AG09319 (cell line): ENCODE data around the gene AGMAT.

Experiments used
- DNase-seq: peaks from one replicate; pipeline ENCODE4 v3.0.0-alpha.2; 2010; ENCODE audit warnings: low read depth; ENCODE audit errors: extremely low read depth
- TF ChIP-seq, protein P1 (sequence below): IDR thresholded peaks from 2 replicates; pipeline ENCODE4 v1.5.1; 2011; ENCODE audit warnings: low read depth, mild to moderate bottlenecking, inconsistent platforms, low read length, moderate library complexity

The AGMAT gene

DNA sequence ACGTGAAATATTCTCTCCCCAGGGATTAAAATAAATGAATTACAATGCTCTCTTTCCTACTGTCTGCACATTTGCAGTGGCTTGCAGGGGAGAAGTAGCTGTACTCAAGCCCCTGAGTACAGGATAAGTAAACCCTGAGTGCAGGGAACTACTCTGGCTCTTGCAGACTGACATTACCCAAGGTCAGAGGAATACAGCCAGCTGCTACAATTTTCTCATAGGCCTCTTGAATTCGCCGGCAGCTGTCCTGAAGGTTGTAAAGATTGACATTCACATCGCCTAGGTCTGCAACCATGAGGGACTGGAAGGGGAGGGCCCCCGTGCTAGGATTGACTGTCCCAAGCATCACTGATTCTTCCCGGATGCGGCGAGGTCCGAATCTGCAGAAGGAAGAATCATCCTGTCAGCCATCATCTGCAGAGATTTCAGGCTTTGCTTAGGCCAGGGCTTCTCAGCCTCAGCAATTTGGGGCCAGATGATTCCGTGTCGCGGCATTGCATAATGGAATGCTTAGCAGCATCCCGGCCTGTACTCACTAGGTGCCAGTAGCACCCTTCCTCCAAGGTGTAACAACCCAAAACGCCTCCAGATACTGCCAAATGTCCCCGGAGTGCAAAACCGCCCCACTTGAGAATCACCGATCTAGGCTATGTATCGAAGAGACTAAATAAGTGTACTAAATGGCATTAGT, 1.7 kb downstream of the AGMAT start:
- TF ChIP-seq, protein P1, sequence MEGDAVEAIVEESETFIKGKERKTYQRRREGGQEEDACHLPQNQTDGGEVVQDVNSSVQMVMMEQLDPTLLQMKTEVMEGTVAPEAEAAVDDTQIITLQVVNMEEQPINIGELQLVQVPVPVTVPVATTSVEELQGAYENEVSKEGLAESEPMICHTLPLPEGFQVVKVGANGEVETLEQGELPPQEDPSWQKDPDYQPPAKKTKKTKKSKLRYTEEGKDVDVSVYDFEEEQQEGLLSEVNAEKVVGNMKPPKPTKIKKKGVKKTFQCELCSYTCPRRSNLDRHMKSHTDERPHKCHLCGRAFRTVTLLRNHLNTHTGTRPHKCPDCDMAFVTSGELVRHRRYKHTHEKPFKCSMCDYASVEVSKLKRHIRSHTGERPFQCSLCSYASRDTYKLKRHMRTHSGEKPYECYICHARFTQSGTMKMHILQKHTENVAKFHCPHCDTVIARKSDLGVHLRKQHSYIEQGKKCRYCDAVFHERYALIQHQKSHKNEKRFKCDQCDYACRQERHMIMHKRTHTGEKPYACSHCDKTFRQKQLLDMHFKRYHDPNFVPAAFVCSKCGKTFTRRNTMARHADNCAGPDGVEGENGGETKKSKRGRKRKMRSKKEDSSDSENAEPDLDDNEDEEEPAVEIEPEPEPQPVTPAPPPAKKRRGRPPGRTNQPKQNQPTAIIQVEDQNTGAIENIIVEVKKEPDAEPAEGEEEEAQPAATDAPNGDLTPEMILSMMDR, result no peak
- DNase-seq, result no peak

DNA sequence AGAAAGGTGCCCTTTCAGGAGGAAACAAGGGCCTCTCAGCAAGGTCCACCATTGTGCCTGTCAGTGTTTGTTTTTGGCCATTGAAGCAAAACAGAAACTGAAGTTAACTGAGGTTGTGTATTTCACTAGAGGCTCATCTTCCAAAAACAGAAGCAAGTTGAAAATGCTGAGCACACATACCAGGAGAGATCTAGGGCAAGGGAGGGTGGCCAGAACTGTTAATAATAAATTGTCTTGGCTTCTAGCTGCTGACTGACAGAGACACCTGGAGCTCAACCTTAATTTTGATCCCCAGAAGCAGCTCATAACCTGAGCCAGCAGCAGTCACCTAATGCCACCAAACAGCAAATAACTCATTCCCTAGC, 5.2 kb downstream of the AGMAT start:
- DNase-seq, result no peak
- TF ChIP-seq, protein P1, result no peak

DNA sequence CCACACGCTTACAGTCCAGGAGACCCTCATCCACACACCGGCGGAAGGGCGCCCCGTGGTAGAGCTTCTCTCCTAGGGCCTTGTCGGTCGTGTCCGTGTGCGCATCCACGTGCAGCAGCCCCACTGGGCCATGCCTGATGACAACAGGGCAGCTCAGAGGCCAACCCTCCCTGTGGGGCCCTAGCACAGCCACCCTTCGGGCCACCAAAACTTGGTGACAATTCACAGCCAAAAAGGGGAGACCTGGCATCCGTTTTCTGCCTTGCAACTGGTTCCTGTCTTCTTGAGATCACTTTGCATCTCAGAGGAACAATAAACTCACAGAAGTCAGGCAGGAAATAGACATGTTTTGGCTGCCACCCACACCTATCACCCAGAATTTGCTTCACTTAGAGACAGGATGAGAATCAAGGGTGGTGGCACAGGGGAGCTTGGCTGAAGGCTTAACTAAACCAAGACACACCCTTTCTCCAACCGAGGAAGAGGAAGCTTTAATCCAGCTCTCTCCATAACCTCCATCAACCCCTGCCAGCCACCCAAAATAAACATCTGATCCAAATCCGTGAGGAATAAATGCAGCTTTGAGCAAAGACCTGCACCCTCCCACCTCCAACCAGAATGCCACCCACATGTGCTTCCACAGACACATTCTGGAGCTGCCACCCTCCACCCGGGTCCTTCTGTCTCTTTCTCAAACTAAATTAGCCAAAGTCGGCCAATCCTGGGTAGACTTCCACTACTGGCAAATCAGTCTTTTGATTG, 5.7 kb downstream of the AGMAT start:
- DNase-seq, result no peak
- TF ChIP-seq, protein P1, result no peak

DNA sequence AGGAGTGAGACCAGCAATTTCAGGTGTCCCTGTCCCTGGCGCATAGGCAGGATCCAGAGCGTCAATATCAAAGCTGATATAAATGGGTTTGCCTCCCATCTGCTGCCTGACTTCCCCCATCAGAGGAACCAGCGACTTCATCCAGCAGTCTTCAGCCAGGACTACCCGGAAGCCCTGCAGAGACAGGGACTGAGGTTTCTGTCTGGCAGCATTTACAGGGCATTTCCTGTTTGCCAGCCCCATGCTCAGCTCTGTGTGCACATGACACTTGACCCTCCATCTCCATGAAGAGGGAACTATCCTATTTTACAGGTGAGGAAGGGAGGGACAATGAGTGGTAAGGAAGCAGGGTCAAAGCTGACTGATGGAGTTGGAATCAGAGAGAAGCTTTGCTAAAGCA, 7.2 kb downstream of the AGMAT start:
- no peak for DNase-seq
- TF ChIP-seq, protein P1, result no peak

DNA sequence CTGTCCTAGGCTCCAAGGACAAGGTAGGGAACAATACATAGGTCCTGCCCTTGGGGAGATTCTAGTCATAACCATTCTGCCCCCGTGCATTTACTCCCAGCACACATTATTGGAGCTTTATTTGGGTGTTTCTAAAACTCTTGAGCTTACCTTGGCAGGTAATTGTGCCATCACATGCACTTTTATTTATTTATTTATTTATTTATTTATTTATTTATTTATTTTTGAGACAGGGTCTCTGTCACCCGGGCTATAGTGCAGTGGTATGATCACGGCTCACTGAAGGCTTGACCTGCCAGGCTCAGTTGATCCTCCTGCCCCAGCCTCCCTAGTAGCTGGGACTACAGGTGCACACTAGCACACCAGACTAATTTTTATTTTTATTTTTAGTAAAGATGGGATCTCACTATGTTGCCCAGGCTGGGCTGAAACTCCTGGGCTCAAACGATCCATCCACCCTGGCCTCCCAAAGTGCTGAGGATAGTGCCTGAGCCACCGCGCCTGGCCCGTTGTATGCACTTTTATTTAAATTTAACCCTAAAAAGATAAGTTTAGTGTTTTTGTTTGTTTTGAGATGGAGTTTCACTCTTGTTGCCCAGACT, 9.2 kb downstream of the AGMAT start:
- TF ChIP-seq, protein P1, result no peak
- no peak for DNase-seq

DNA sequence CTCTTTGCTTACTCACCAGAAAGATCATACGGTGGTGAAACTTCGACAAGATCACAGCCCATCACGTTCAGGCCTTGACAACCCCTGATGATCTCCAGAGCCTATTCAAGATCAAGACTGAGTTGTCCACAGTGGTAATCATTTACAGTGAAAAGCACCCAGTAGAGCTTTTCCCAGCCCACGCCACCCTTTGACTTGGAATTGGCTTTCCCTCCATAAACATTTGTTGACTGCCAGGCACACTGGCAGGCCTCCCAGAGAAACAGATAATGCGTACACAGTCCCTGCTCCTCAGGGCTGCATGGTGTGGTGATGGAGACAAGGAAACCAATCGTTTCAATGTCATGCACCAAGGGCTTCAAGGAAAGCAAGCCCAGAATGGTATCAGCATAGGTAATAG, 10.1 kb downstream of the AGMAT start:
- DNase-seq, result no peak
- TF ChIP-seq, protein P1, result no peak

DNA sequence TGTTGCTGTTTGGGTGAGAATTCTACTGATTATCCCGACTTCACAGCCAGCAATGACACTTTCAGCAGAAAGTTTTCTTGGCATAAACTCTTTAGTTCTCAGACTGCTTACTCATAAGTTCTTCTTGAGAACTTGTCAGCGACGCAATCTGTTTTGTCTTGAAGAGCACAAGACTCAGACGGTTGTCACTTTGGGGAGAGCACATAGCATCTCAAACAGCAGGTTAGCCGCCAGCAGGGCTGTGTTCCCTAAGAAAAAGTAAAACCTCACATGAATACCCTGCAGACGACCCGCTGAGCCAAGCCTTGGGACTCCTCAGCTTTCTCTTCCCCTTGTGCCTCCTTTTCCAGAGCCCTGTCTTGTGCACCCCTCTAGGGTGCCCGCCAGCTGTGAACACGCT, 11.4 kb downstream of the AGMAT start:
- TF ChIP-seq, protein P1, result no peak
- DNase-seq, result no peak
